H1 (cell line): ENCODE data around the gene ANKRD53. TPM values are rescaled to one million over a fixed set of nuclear protein-coding genes. Genes with fewer than 3 reads are reported as not detected.

Experiments
- CTCF ChIA-PET: fragments of 300-600 bp; sonication (Branson Sonifier 250); formaldehyde crosslinking; loops from one replicate; lab custom pipeline; 2021; ENCODE audit not compliant: partially characterized antibody; lab: Charles Lee
- POLR2A ChIA-PET: fragments of 300-600 bp; sonication (Branson Sonifier 250); formaldehyde crosslinking; loops from one replicate; lab custom pipeline; 2021; ENCODE audit warnings: inconsistent platforms; ENCODE audit not compliant: partially characterized antibody; lab: Charles Lee
- DNase-seq, 2 experiments: peaks; one replicate each; pipeline versions ENCODE4 v3.0.0 to v3.0.0-alpha.2; 2010 to 2022; ENCODE audit warnings: low spot score in 2 of 2, low read depth in 1 of 2, mixed read lengths in 1 of 2
- FAIRE-seq: peaks from 2 replicates; lab custom pipeline; 2011; peaks lifted over from hg19 to GRCh38; lab: Jason Lieb, UNC
- H2AFZ ChIP-seq: 2 replicates; pipeline ENCODE4 v1.8.1; 2012; ENCODE audit warnings: low read length, inconsistent platforms
- H2AK5ac ChIP-seq: 2 replicates; pipeline ENCODE4 v1.6.1; 2013; ENCODE audit warnings: low read depth, low read length
- H2BK120ac ChIP-seq: replicated peaks from 2 replicates; pipeline ENCODE3; 2013; ENCODE audit warnings: low read depth, low read length, inconsistent platforms
- H2BK12ac ChIP-seq: 2 replicates; pipeline ENCODE4 v1.6.1; 2013; ENCODE audit warnings: low read depth, low read length
- H2BK15ac ChIP-seq: 2 replicates; pipeline ENCODE4 v1.6.1; 2013; ENCODE audit warnings: low read length
- H2BK20ac ChIP-seq: 2 replicates; pipeline ENCODE4 v1.6.1; 2013; ENCODE audit warnings: low read length
- H2BK5ac ChIP-seq: 2 replicates; pipeline ENCODE4 v1.6.1; 2013; ENCODE audit warnings: low read depth, low read length
- H3K14ac ChIP-seq: 2 replicates; pipeline ENCODE4 v1.6.1; 2013; ENCODE audit warnings: inconsistent platforms; ENCODE audit not compliant: insufficient read length
- H3K18ac ChIP-seq: 2 replicates; pipeline ENCODE4 v1.6.1; 2013; ENCODE audit warnings: low read length; ENCODE audit errors: extremely low read depth
- H3K23ac ChIP-seq: 2 replicates; pipeline ENCODE4 v1.6.1; 2013; ENCODE audit warnings: inconsistent platforms; ENCODE audit not compliant: insufficient read length
- H3K23me2 ChIP-seq: 2 replicates; pipeline ENCODE4 v1.6.1; 2013; ENCODE audit warnings: low read depth, low read length
- H3K27ac ChIP-seq: 2 replicates; pipeline ENCODE4 v1.6.1; 2011; ENCODE audit warnings: low read depth, low read length, inconsistent platforms
- H3K27me3 ChIP-seq, 4 experiments: replicated peaks in 1 of 4; 1 replicate in 1 of 4; 2 replicates in 3 of 4; pipeline versions ENCODE4 v1.6.1 to v1.8.1; 2011 to 2013; ENCODE audit warnings: low read length in 3 of 4, mild to moderate bottlenecking in 3 of 4, inconsistent platforms in 2 of 4, mixed read lengths in 2 of 4, moderate library complexity in 1 of 4; ENCODE audit not compliant: control insufficient read depth in 3 of 4, insufficient read depth in 3 of 4; ENCODE audit errors: extremely low read depth in 1 of 4
- H3K36me3 ChIP-seq, 4 experiments: 2 replicates each; pipeline versions ENCODE4 v1.6.1 to v1.8.1; 2011 to 2013; ENCODE audit warnings: mild to moderate bottlenecking in 4 of 4, low read length in 3 of 4, moderate library complexity in 2 of 4, control low read depth in 1 of 4, inconsistent platforms in 1 of 4; ENCODE audit not compliant: insufficient read depth in 4 of 4, control insufficient read depth in 2 of 4
- H3K4ac ChIP-seq: replicated peaks from 2 replicates; pipeline ENCODE3; 2013; ENCODE audit warnings: low read length, low read depth, mixed read lengths, inconsistent platforms; ENCODE audit not compliant: insufficient read length
- H3K4me1 ChIP-seq, 4 experiments: replicated peaks in 1 of 4; 1 replicate in 1 of 4; 2 replicates in 3 of 4; pipeline versions ENCODE4 v1.6.1 to v1.8.1; 2011 to 2013; ENCODE audit warnings: low read length in 3 of 4, inconsistent platforms in 2 of 4, mixed read lengths in 1 of 4; ENCODE audit not compliant: insufficient read depth in 4 of 4, control insufficient read depth in 3 of 4
- H3K4me2 ChIP-seq, 2 experiments: 2 replicates each; pipeline versions ENCODE4 v1.6.1 to v1.8.1; 2011 to 2013; ENCODE audit warnings: low read depth in 2 of 2, low read length in 2 of 2, control low read depth in 1 of 2, inconsistent platforms in 1 of 2, mild to moderate bottlenecking in 1 of 2; ENCODE audit not compliant: insufficient read depth in 1 of 2
- H3K4me3 ChIP-seq, 4 experiments: fragments of 200-600, 300-600 bp in 1 of 4; sonication (generic), shearing (Covaris generic), sonication (Bioruptor Twin) in 1 of 4; 2 replicates each; pipeline versions ENCODE4 v1.5.1 to v1.8.1; 2011 to 2016; ENCODE audit warnings: low read length in 4 of 4, low read depth in 3 of 4, control low read depth in 2 of 4, inconsistent platforms in 2 of 4, mild to moderate bottlenecking in 2 of 4, mixed read lengths in 1 of 4, moderate library complexity in 1 of 4; ENCODE audit not compliant: insufficient read depth in 2 of 4; ENCODE audit errors: extremely low read depth in 1 of 4
- H3K56ac ChIP-seq: replicated peaks from 2 replicates; pipeline ENCODE3; 2013; ENCODE audit warnings: low read depth, mild to moderate bottlenecking, mixed read lengths, low read length, inconsistent platforms; ENCODE audit not compliant: insufficient read length
- H3K79me1 ChIP-seq: 2 replicates; pipeline ENCODE4 v1.6.1; 2013; ENCODE audit warnings: low read depth, low read length, control low read depth
- H3K79me2 ChIP-seq, 2 experiments: 2 replicates each; pipeline versions ENCODE4 v1.6.1 to v1.8.1; 2012 to 2013; ENCODE audit warnings: low read length in 2 of 2, mild to moderate bottlenecking in 2 of 2, inconsistent platforms in 1 of 2; ENCODE audit not compliant: insufficient read depth in 2 of 2, control insufficient read depth in 1 of 2
- H3K9ac ChIP-seq, 4 experiments: replicated peaks in 1 of 4; 1 replicate in 1 of 4; 2 replicates in 3 of 4; pipeline versions ENCODE4 v1.6.1 to v1.8.1; 2011 to 2013; ENCODE audit warnings: low read depth in 3 of 4, low read length in 3 of 4, control low read depth in 2 of 4, mild to moderate bottlenecking in 2 of 4, moderate library complexity in 2 of 4, inconsistent platforms in 1 of 4; ENCODE audit errors: extremely low read depth in 1 of 4
- H3K9me3 ChIP-seq, 2 experiments: 2 replicates each; pipeline versions ENCODE4 v1.6.1 to v1.8.1; 2012 to 2013; ENCODE audit warnings: mild to moderate bottlenecking in 2 of 2, moderate library complexity in 2 of 2, control low read depth in 1 of 2, inconsistent platforms in 1 of 2, low read depth in 1 of 2, low read length in 1 of 2, mixed read lengths in 1 of 2; ENCODE audit not compliant: insufficient read depth in 2 of 2
- H4K20me1 ChIP-seq, 2 experiments: replicated peaks in 1 of 2; 2 replicates each; pipeline versions ENCODE3 to v1.8.1; 2011 to 2013; ENCODE audit warnings: inconsistent platforms in 2 of 2, low read length in 2 of 2, mild to moderate bottlenecking in 1 of 2; ENCODE audit not compliant: insufficient read depth in 2 of 2, control insufficient read depth in 1 of 2
- H4K5ac ChIP-seq: 2 replicates; pipeline ENCODE4 v1.6.1; 2013; ENCODE audit warnings: low read length, low read depth, mixed read lengths, inconsistent platforms; ENCODE audit not compliant: insufficient read length
- H4K8ac ChIP-seq: 2 replicates; pipeline ENCODE4 v1.8.0; 2013; ENCODE audit warnings: mild to moderate bottlenecking, moderate library complexity, low read length, inconsistent platforms; ENCODE audit not compliant: insufficient read depth; ENCODE audit errors: extremely low read depth
- H4K91ac ChIP-seq: replicated peaks from 2 replicates; pipeline ENCODE3; 2013; ENCODE audit warnings: low read length, mixed read lengths, inconsistent platforms; ENCODE audit not compliant: insufficient read length
- BACH1 ChIP-seq: IDR thresholded peaks from 2 replicates; pipeline ENCODE4 v1.6.1; 2012; ENCODE audit warnings: low read length, improper control_type of control experiment
- CTBP2 ChIP-seq: IDR thresholded peaks from 2 replicates; pipeline ENCODE4 v1.7.0; 2011; ENCODE audit warnings: borderline replicate concordance, mild to moderate bottlenecking, moderate library complexity, mixed read lengths, low read length; ENCODE audit not compliant: insufficient read depth, insufficient read length
- FOSL1 ChIP-seq: IDR thresholded peaks from 2 replicates; pipeline ENCODE4 v1.6.1; 2011; ENCODE audit warnings: mild to moderate bottlenecking, low read depth, low read length, moderate library complexity; ENCODE audit not compliant: insufficient read depth
- JUN ChIP-seq: IDR thresholded peaks from 2 replicates; pipeline ENCODE4 v1.6.1; 2011; ENCODE audit warnings: low read depth, mild to moderate bottlenecking, improper control_type of control experiment, low read length
- SAP30 ChIP-seq: fragments of 300-600 bp; sonication (generic); IDR thresholded peaks from 2 replicates; pipeline ENCODE4 v1.7.1; 2012; ENCODE audit warnings: low read length, moderate library complexity, mild to moderate bottlenecking, inconsistent platforms; ENCODE audit not compliant: insufficient read depth, insufficient replicate concordance
- SIN3A ChIP-seq, 2 experiments: IDR thresholded peaks in 1 of 2; conservative IDR thresholded peaks in 1 of 2; 2 replicates each; pipeline ENCODE4 v1.6.1; 2011 to 2012; ENCODE audit warnings: low read length in 2 of 2, improper control_type of control experiment in 1 of 2, low read depth in 1 of 2, mild to moderate bottlenecking in 1 of 2
- SP1 ChIP-seq: IDR thresholded peaks from 2 replicates; pipeline ENCODE4 v1.6.1; 2011; ENCODE audit warnings: low read depth, low read length
- SUZ12 ChIP-seq: fragments of 200-600 bp; sonication (generic); IDR thresholded peaks from 2 replicates; pipeline ENCODE4 v1.6.1; 2012; ENCODE audit warnings: mild to moderate bottlenecking, inconsistent platforms, low read length, moderate library complexity, mixed read lengths
- TAF1 ChIP-seq: IDR thresholded peaks from 2 replicates; pipeline ENCODE4 v1.6.1; 2011; ENCODE audit warnings: mild to moderate bottlenecking, low read depth, low read length
- WGBS, 2 experiments: shearing (Covaris generic) in 1 of 2; methylation state at CpG; one replicate each; pipeline versions ENCODE4 v1.1.6 to v1.1.7; 2013 to 2015; ENCODE audit warnings: low lambda C conversion rate in 2 of 2, mixed read lengths in 2 of 2, inconsistent platforms in 1 of 2, low coverage in 1 of 2, missing lambda C conversion rate in 1 of 2; ENCODE audit not compliant: insufficient replicate concordance in 2 of 2, insufficient coverage in 1 of 2, insufficient read length in 1 of 2; ENCODE audit errors: extremely low coverage in 1 of 2, missing lambda C conversion rate in 1 of 2; 5-methylcytosine and 5-hydroxymethylcytosine counted together
- polyA plus RNA-seq, 7 experiments: library from polyadenylated mRNA; depleted of rRNA in 3 of 7; stranded (reverse) in 5 of 7; unstranded in 2 of 7; fragments of >200 nt in 5 of 7; fragments of 200-250 nt in 2 of 7; gene quantifications; 1 replicate in 5 of 7; 2 replicates in 1 of 7; 4 replicates in 1 of 7; pipeline versions ENCODE4 v1.2.1 to v1.2.3, GENCODE V29; 2011 to 2013; ENCODE audit warnings: missing spikeins in 2 of 7, mixed read lengths in 2 of 7
- total RNA-seq: library from RNA; stranded (reverse); fragmentation: NEBNext Ultra II Directional; extraction: Animal tissue kit (Norgen Biotek cat#: 25700); gene quantifications from 2 replicates; pipeline ENCODE4 v1.2.1, GENCODE V29; 2021
- TF ChIP-seq, protein P1 (sequence below): IDR thresholded peaks from 2 replicates; pipeline ENCODE4 v1.6.1; 2012; ENCODE audit warnings: low read length, inconsistent platforms

ANKRD53 gene
- total and polyA plus RNA-seq, 2 of the 8 experiments (the other 6 are each of a cell fraction or from before 2014, with no cell fraction given): 0.39 to 0.70 TPM

DNA sequence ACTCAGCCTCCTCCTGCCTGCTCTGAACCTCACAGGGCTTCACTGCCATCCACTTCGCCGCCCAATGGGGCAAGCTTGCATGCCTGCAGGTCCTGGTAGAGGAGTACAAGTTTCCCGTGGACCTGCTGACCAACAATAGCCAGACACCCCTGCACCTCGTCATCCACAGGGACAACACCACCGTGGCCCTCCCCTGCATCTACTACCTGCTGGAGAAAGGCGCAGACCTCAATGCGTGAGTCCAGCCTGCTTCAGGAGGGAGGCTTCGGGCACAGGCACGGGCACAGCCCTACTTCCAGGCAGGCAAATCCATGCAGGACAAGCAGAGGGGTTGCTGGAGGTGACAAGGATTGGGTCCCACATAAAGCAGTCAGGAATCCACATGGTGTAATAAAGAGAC is 1.2 kb downstream of the ANKRD53 start:
- H3K9me3 ChIP-seq: no peaks in the 10 kb centered on the region
- FAIRE-seq (no peak), DNase-seq (no peak)
- H2BK12ac ChIP-seq: no peak overlapping the region; the same call in 1 of the 2 replicates
- no peak overlapping the region for H2BK120ac ChIP-seq
- 84% methylated on average over 9 of the region's 9 CpGs; no CpG with 5 or more reads in 1 of the 2 experiments for WGBS, 2 experiments
- 0 out of 2 replicates have a peak overlapping the region, but pooled peaks have one; percentile 13 for H2BK20ac ChIP-seq
- no peak overlapping the region for H2AFZ ChIP-seq
- no peak overlapping the region for H4K91ac ChIP-seq
- H2BK15ac ChIP-seq: 0 out of 2 replicates have a peak overlapping the region, but pooled peaks have one; percentile 96
- POLR2A ChIA-PET: no interaction called here
- CTCF ChIA-PET: interaction anchor here (2.5 to 7.1 kb wide), 4 partner anchors 14 to 109 kb away, joined by 7 to 66 read pairs (median 16); no protein-coding TSS in a partner anchor
- no peak overlapping the region for H3K9ac ChIP-seq
- no peak overlapping the region for H2AK5ac ChIP-seq
- no peak overlapping the region for H2BK5ac ChIP-seq
- no peak overlapping the region for H3K56ac ChIP-seq
- H3K27me3 ChIP-seq: peaks cover 0 to 29% (median 10%) of the 10 kb centered on the region in 4 experiments; a peak in 5 of 7 replicates
- peaks cover 0 to 3% of the 10 kb centered on the region in 2 experiments for H4K20me1 ChIP-seq
- peaks cover 2 to 16% (median 5%) of the 10 kb centered on the region in 4 experiments; a peak in 6 of 7 replicates for H3K4me1 ChIP-seq
- H3K4me3 ChIP-seq: peak overlapping the region in 2 of 4 experiments; percentile 70 to 72; a peak in 4 of 8 replicates
- H3K27ac ChIP-seq: no peak overlapping the region
- H3K4ac ChIP-seq: peak overlapping the region; percentile 32
- peaks cover 5% of the 10 kb centered on the region; the same call in 1 of the 2 replicates for H3K23me2 ChIP-seq
- peak overlapping the region; percentile 64 to 79; a peak in 2 of 4 replicates for H3K4me2 ChIP-seq
- H3K14ac ChIP-seq: no peak overlapping the region
- no peak overlapping the region for H4K5ac ChIP-seq
- no peak overlapping the region for H3K18ac ChIP-seq
- H3K23ac ChIP-seq: no peak overlapping the region
- H3K36me3 ChIP-seq: no peaks in the 10 kb centered on the region
- no peaks in the 10 kb centered on the region for H3K79me2 ChIP-seq
- H3K79me1 ChIP-seq: no peaks in the 10 kb centered on the region
- no peak overlapping the region; the same call in 1 of the 2 replicates for H4K8ac ChIP-seq
- no peak for TF ChIP-seq CTBP2
- TF ChIP-seq JUN: no peak
- no peak for TF ChIP-seq BACH1
- no peak for TF ChIP-seq TAF1
- no peak for TF ChIP-seq SUZ12
- TF ChIP-seq SAP30: no peak
- TF ChIP-seq, protein P1, sequence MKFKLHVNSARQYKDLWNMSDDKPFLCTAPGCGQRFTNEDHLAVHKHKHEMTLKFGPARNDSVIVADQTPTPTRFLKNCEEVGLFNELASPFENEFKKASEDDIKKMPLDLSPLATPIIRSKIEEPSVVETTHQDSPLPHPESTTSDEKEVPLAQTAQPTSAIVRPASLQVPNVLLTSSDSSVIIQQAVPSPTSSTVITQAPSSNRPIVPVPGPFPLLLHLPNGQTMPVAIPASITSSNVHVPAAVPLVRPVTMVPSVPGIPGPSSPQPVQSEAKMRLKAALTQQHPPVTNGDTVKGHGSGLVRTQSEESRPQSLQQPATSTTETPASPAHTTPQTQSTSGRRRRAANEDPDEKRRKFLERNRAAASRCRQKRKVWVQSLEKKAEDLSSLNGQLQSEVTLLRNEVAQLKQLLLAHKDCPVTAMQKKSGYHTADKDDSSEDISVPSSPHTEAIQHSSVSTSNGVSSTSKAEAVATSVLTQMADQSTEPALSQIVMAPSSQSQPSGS: no peak
- TF ChIP-seq FOSL1: no peak
- no peak for TF ChIP-seq SP1
- TF ChIP-seq SIN3A (conservative IDR thresholded peaks at IDR 0.05 in 1 of 2, IDR thresholded peaks at IDR 0.05 in 1 of 2; ENCODE audit: low read depth in 1 of 2, low read length in 2 of 2): no peak
